HepG2 (cell line): Measurements from ENCODE around the gene PMM2. TPM values are rescaled to one million over a fixed set of nuclear protein-coding genes. Genes with fewer than 3 reads are reported as not detected.

ENCODE experiments used
- AHR ChIP-seq: IDR thresholded peaks from 2 replicates; pipeline ENCODE4 v1.6.1; 2018; ENCODE audit warnings: missing genetic modification reagents, missing compliant biosample characterization
- ARNT ChIP-seq: fragments of 450-650 bp; IDR thresholded peaks from 2 replicates; pipeline ENCODE4 v1.6.1; 2017
- ESRRA ChIP-seq: sonication (generic); formaldehyde crosslinking; IDR thresholded peaks from 2 replicates; pipeline ENCODE4 v1.5.1; 2020; ENCODE audit warnings: mild to moderate bottlenecking, low read depth, missing genetic modification reagents
- KAT8 ChIP-seq: IDR thresholded peaks from 2 replicates; pipeline ENCODE4 v1.6.1; 2016; ENCODE audit warnings: missing genetic modification reagents, missing compliant biosample characterization
- MED1 ChIP-seq: sonication (generic); formaldehyde crosslinking; IDR thresholded peaks from 2 replicates; pipeline ENCODE4 v1.4.0; 2020; ENCODE audit warnings: missing genetic modification reagents
- MYC ChIP-seq: sonication (generic); formaldehyde crosslinking; IDR thresholded peaks from 2 replicates; pipeline ENCODE4 v1.9.0; 2021; ENCODE audit warnings: missing genetic modification reagents, borderline replicate concordance
- SALL2 ChIP-seq: sonication (generic); formaldehyde crosslinking; IDR thresholded peaks from 2 replicates; pipeline ENCODE4 v1.8.1; 2023; ENCODE audit warnings: mild to moderate bottlenecking, missing genetic modification reagents, inconsistent platforms
- SCMH1 ChIP-seq: sonication (generic); formaldehyde crosslinking; IDR thresholded peaks from 2 replicates; pipeline ENCODE4 v1.9.0; 2021; ENCODE audit warnings: missing genetic modification reagents, mild to moderate bottlenecking, borderline replicate concordance
- SYNCRIP ChIP-seq: fragments of 200-400 bp; formaldehyde crosslinking; IDR thresholded peaks from 2 replicates; pipeline ENCODE4 v1.6.1; 2018; ENCODE audit warnings: mild to moderate bottlenecking, low read depth, low read length; ENCODE audit not compliant: insufficient read depth
- ZFAT ChIP-seq: sonication (generic); formaldehyde crosslinking; conservative IDR thresholded peaks from 2 replicates; pipeline ENCODE4 v1.8.1; 2023; ENCODE audit warnings: missing genetic modification reagents, inconsistent platforms
- ZNF101 ChIP-seq: sonication (generic); formaldehyde crosslinking; IDR thresholded peaks from 2 replicates; pipeline ENCODE4 v1.4.0; 2020; ENCODE audit warnings: mild to moderate bottlenecking, low read depth, missing genetic modification reagents, borderline replicate concordance
- ZNF383 ChIP-seq: sonication (generic); formaldehyde crosslinking; IDR thresholded peaks from 2 replicates; pipeline ENCODE4 v1.4.0; 2020; ENCODE audit warnings: missing genetic modification reagents, mild to moderate bottlenecking, borderline replicate concordance
- ZNF619 ChIP-seq: sonication (generic); formaldehyde crosslinking; IDR thresholded peaks from 2 replicates; pipeline ENCODE4 v1.4.0; 2020; ENCODE audit warnings: mild to moderate bottlenecking, missing genetic modification reagents
- ZNF746 ChIP-seq: sonication (generic); formaldehyde crosslinking; IDR thresholded peaks from 2 replicates; pipeline ENCODE4 v1.8.0; 2022; ENCODE audit warnings: mild to moderate bottlenecking, missing genetic modification reagents
- polyA plus RNA-seq, 8 experiments: library from polyadenylated mRNA; depleted of rRNA in 3 of 8; stranded (reverse) in 7 of 8; unstranded in 1 of 8; fragments of >200 nt; fragmentation: Illumina TruSeq in 4 of 8; extraction: Trizol in 4 of 8; gene quantifications; 2 replicates each; pipeline versions ENCODE4 v1.2.1 to v1.2.3, GENCODE V29; 2011 to 2016; ENCODE audit warnings: low read depth in 4 of 8, missing spikeins in 1 of 8, mixed read lengths in 1 of 8; ENCODE audit not compliant: insufficient read depth in 1 of 8
- total RNA-seq, 5 experiments: library from RNA; depleted of rRNA; stranded (reverse); fragments of >200 nt; fragmentation: Illumina TruSeq; extraction: Trizol; gene quantifications; 2 replicates each; pipeline ENCODE4 v1.2.3, GENCODE V29; 2016; ENCODE audit warnings: low read depth in 1 of 5
- TF ChIP-seq, protein P1 (sequence below): IDR thresholded peaks from 2 replicates; pipeline ENCODE4 v1.6.1; 2016; ENCODE audit warnings: missing genetic modification reagents, missing compliant biosample characterization
- TF ChIP-seq, protein P2 (sequence below): sonication (generic); formaldehyde crosslinking; IDR thresholded peaks from 2 replicates; pipeline ENCODE4 v1.5.0; 2020; ENCODE audit warnings: mild to moderate bottlenecking, missing genetic modification reagents
- TF ChIP-seq, protein P3 (sequence below): sonication (generic); formaldehyde crosslinking; IDR thresholded peaks from 2 replicates; pipeline ENCODE4 v1.4.0; 2020; ENCODE audit warnings: mild to moderate bottlenecking, missing genetic modification reagents, borderline replicate concordance
- TF ChIP-seq, protein P4 (sequence below): sonication (generic); formaldehyde crosslinking; IDR thresholded peaks from 2 replicates; pipeline ENCODE4 v1.4.0; 2020; ENCODE audit warnings: mild to moderate bottlenecking, low read depth, missing genetic modification reagents
- TF ChIP-seq, protein P5 (sequence below): IDR thresholded peaks from 2 replicates; pipeline ENCODE4 v1.6.1; 2016; ENCODE audit warnings: mild to moderate bottlenecking

Gene PMM2
- total and polyA plus RNA-seq, 2 of the 13 experiments (the other 11 are each of a cell fraction or from before 2014, with no cell fraction given) = 52.2 to 93.7 TPM

DNA sequence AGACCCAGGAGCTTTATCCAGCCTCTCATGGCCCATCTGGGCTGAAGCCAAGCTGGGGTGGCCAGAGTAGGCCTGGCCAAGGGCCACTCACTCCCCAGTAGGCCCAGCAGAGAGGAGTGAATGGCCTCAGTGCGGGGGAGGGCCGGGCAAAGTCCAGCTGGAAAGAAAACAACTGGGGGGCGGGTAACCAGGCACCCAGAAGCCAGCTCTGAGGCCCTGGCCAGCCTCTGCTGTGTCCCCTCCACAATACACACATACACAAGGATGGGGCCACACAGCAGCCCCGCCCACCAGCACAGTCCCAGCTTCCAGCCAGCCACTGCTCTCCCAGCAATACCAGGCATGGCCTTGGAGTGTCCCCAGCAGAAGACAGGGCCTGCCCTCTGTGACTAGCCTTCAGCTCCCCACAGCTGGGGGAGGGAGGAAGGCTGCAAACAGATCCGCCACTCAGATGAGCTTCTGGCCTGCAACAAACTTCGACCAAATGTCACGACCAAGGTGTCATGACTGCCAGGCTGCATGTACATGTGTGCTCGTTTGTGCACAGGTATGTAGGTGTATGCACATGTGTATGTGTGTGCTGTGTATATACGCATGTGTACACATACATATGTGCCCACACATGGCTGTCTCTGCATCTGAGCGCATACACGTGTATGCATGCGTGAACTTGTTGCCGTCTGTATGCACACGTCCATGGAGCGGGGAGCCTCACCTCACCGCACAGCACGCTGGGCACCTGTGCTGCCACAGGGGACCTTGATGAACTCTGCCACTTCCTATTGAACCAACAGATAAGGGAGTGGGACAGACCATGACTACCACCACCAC, 66.2 kb downstream of the PMM2 start (continued):
- TF ChIP-seq MED1 (peak; percentile 99), ESRRA (CRISPR knock-in tag) (peak; percentile 96), ZNF383 (CRISPR knock-in tag) (peak; percentile 100), ZNF746 (CRISPR knock-in tag) (peak; percentile 100), SALL2 (CRISPR knock-in tag) (peak; percentile 100), ARNT (no peak), KAT8 (CRISPR knock-in tag) (peak; percentile 90), AHR (CRISPR knock-in tag) (peak; percentile 2; the same call in 1 of the 2 replicates), SYNCRIP (no peak), ZNF101 (peak; percentile 92; the same call in 1 of the 2 replicates), MYC (CRISPR knock-in tag) (peak; percentile 86), ZFAT (CRISPR knock-in tag) (no peak), ZNF619 (peak; percentile 92), SCMH1 (CRISPR knock-in tag) (no peak)
- TF ChIP-seq, protein P1, sequence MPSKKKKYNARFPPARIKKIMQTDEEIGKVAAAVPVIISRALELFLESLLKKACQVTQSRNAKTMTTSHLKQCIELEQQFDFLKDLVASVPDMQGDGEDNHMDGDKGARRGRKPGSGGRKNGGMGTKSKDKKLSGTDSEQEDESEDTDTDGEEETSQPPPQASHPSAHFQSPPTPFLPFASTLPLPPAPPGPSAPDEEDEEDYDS (CRISPR knock-in tag) = peak; percentile 83
- TF ChIP-seq, protein P2, sequence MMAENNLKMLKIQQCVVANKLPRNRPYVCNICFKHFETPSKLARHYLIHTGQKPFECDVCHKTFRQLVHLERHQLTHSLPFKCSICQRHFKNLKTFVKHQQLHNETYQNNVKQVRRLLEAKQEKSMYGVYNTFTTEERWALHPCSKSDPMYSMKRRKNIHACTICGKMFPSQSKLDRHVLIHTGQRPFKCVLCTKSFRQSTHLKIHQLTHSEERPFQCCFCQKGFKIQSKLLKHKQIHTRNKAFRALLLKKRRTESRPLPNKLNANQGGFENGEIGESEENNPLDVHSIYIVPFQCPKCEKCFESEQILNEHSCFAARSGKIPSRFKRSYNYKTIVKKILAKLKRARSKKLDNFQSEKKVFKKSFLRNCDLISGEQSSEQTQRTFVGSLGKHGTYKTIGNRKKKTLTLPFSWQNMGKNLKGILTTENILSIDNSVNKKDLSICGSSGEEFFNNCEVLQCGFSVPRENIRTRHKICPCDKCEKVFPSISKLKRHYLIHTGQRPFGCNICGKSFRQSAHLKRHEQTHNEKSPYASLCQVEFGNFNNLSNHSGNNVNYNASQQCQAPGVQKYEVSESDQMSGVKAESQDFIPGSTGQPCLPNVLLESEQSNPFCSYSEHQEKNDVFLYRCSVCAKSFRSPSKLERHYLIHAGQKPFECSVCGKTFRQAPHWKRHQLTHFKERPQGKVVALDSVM (CRISPR knock-in tag) = peak; percentile 88
- TF ChIP-seq, protein P3, sequence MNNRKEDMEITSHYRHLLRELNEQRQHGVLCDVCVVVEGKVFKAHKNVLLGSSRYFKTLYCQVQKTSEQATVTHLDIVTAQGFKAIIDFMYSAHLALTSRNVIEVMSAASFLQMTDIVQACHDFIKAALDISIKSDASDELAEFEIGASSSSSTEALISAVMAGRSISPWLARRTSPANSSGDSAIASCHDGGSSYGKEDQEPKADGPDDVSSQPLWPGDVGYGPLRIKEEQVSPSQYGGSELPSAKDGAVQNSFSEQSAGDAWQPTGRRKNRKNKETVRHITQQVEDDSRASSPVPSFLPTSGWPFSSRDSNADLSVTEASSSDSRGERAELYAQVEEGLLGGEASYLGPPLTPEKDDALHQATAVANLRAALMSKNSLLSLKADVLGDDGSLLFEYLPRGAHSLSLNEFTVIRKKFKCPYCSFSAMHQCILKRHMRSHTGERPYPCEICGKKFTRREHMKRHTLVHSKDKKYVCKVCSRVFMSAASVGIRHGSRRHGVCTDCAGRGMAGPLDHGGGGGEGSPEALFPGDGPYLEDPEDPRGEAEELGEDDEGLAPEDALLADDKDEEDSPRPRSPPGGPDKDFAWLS (CRISPR knock-in tag) = 0 out of 2 replicates have a peak, but pooled peaks have one; percentile 94
- TF ChIP-seq, protein P4, sequence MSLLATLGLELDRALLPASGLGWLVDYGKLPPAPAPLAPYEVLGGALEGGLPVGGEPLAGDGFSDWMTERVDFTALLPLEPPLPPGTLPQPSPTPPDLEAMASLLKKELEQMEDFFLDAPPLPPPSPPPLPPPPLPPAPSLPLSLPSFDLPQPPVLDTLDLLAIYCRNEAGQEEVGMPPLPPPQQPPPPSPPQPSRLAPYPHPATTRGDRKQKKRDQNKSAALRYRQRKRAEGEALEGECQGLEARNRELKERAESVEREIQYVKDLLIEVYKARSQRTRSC = peak; percentile 96
- TF ChIP-seq, protein P5, sequence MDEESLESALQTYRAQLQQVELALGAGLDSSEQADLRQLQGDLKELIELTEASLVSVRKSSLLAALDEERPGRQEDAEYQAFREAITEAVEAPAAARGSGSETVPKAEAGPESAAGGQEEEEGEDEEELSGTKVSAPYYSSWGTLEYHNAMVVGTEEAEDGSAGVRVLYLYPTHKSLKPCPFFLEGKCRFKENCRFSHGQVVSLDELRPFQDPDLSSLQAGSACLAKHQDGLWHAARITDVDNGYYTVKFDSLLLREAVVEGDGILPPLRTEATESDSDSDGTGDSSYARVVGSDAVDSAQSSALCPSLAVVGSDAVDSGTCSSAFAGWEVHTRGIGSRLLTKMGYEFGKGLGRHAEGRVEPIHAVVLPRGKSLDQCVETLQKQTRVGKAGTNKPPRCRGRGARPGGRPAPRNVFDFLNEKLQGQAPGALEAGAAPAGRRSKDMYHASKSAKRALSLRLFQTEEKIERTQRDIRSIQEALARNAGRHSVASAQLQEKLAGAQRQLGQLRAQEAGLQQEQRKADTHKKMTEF (CRISPR knock-in tag) = peak; percentile 100
